KMS-11 (cell line): ENCODE results near the gene MCM7.

Experiments
- H2AFZ ChIP-seq: fragments of 200-600 bp; sonication (generic); 2 replicates; pipeline ENCODE4 v1.6.1; 2016; ENCODE audit warnings: antibody characterized with exemption, mixed run types, low read depth
- H3K27ac ChIP-seq: fragments of 200-600 bp; sonication (generic); 2 replicates; pipeline ENCODE4 v1.6.1; 2016; ENCODE audit warnings: mild to moderate bottlenecking, mixed run types
- H3K27me3 ChIP-seq: fragments of 200-600 bp; sonication (generic); 2 replicates; pipeline ENCODE4 v1.6.1; 2017; ENCODE audit warnings: mild to moderate bottlenecking, low read depth, mixed run types, moderate library complexity; ENCODE audit not compliant: insufficient read depth
- H3K36me3 ChIP-seq: fragments of 200-600 bp; sonication (generic); 2 replicates; pipeline ENCODE4 v1.6.1; 2017; ENCODE audit warnings: mild to moderate bottlenecking, mixed run types; ENCODE audit not compliant: insufficient read depth
- H3K4me1 ChIP-seq: fragments of 200-600 bp; sonication (generic); 2 replicates; pipeline ENCODE4 v1.6.1; 2016; ENCODE audit warnings: mild to moderate bottlenecking, low read depth, mixed run types; ENCODE audit not compliant: poor library complexity, severe bottlenecking
- H3K4me2 ChIP-seq: fragments of 200-600 bp; sonication (generic); 2 replicates; pipeline ENCODE4 v1.7.0; 2016; ENCODE audit warnings: mild to moderate bottlenecking, mixed run types
- H3K4me3 ChIP-seq: fragments of 200-600 bp; sonication (generic); IDR thresholded peaks from 2 replicates; pipeline ENCODE4 v1.6.1; 2017; ENCODE audit warnings: low read depth, low read length, mixed read lengths; ENCODE audit not compliant: insufficient read depth
- H3K79me2 ChIP-seq: fragments of 200-600 bp; sonication (generic); 2 replicates; pipeline ENCODE4 v1.6.1; 2016; ENCODE audit warnings: low read depth, mixed run types; ENCODE audit not compliant: insufficient read depth
- H3K9ac ChIP-seq: fragments of 200-600 bp; sonication (generic); 2 replicates; pipeline ENCODE4 v1.6.1; 2016; ENCODE audit warnings: mild to moderate bottlenecking, mixed run types
- H4K20me1 ChIP-seq: fragments of 200-600 bp; sonication (generic); 2 replicates; pipeline ENCODE4 v1.6.1; 2016; ENCODE audit warnings: mild to moderate bottlenecking, mixed run types; ENCODE audit not compliant: insufficient read depth
- TF ChIP-seq, protein P1 (sequence below): fragments of 200-600 bp; sonication (generic); conservative IDR thresholded peaks from 2 replicates; pipeline ENCODE4 v1.6.1; 2017; ENCODE audit warnings: low read depth, mild to moderate bottlenecking, antibody characterized with exemption, low read length, moderate library complexity, mixed read lengths

The MCM7 gene

DNA sequence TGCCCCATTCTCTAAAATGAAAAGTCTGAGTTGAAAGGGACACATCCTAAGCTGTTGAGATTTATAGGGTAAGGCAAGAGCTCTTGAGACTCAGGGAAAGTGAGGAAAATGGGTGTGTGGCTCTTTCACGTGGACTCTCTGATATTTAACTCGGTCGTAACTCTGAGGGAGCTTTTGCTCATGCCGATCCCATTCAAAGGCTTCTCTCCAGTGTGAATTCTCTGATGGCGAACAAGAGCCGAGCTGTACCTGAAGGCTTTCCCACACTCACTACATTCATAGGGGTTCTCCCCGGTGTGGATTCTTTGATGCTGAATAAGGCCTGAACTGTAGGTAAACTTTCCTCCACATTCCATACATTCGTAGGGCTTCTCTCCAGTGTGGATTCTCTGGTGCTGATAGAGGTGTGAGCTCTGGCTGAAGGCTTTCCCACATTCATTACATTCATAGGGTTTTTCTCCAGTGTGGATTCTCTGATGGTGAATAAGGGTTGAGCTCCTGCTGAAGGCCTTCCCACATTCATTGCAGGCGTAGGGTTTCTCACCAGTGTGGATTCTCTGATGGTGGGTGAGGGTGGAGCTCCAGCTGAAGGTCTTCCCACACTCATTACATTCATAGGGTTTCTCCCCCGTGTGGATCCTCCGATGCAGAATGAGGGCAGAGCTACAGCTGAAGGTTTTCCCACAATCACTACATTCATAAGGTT is 30.0 kb downstream of the MCM7 start:
- Histone ChIP-seq H3K36me3 (peaks cover 26% of the 10 kb centered on the region; the same call in 1 of the 2 replicates), H4K20me1 (no peaks in the 10 kb centered on the region), H3K4me1 (no peaks in the 10 kb centered on the region), H3K4me3 (no peak overlapping the region), H3K79me2 (no peaks in the 10 kb centered on the region), H3K27ac (no peak overlapping the region), H3K9ac (no peak overlapping the region), H3K4me2 (no peak overlapping the region), H3K27me3 (no peaks in the 10 kb centered on the region), H2AFZ (no peak overlapping the region)
- TF ChIP-seq, protein P1, sequence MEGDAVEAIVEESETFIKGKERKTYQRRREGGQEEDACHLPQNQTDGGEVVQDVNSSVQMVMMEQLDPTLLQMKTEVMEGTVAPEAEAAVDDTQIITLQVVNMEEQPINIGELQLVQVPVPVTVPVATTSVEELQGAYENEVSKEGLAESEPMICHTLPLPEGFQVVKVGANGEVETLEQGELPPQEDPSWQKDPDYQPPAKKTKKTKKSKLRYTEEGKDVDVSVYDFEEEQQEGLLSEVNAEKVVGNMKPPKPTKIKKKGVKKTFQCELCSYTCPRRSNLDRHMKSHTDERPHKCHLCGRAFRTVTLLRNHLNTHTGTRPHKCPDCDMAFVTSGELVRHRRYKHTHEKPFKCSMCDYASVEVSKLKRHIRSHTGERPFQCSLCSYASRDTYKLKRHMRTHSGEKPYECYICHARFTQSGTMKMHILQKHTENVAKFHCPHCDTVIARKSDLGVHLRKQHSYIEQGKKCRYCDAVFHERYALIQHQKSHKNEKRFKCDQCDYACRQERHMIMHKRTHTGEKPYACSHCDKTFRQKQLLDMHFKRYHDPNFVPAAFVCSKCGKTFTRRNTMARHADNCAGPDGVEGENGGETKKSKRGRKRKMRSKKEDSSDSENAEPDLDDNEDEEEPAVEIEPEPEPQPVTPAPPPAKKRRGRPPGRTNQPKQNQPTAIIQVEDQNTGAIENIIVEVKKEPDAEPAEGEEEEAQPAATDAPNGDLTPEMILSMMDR = no peak

DNA sequence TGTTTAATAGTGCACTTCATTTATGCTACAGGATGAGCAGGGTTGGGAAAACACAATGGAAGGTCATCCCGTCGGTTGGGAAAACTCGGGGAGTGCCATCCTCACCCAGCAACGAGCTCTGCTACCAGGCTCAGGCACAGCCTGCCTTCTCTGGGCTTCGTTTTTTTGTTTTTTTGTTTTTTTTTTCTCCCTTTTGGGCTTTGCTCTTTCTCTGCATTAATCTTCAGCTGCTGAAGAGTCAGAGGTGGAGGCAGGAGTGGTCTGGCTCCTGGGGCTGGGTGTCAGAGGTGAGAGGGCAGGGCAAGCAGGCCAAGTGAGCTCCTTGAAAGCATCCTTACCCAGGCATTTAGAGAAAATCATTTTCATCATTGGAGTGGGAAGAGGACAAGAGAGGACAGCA is 31.2 kb downstream of the MCM7 start:
- Histone ChIP-seq H3K36me3 (peaks cover 23% of the 10 kb centered on the region; the same call in 1 of the 2 replicates), H3K9ac (no peak overlapping the region), H3K27me3 (no peaks in the 10 kb centered on the region), H3K4me2 (no peak overlapping the region), H2AFZ (no peak overlapping the region), H3K27ac (no peak overlapping the region), H3K4me1 (no peaks in the 10 kb centered on the region), H3K79me2 (no peaks in the 10 kb centered on the region), H4K20me1 (no peaks in the 10 kb centered on the region), H3K4me3 (no peak overlapping the region)
- TF ChIP-seq, protein P1 = no peak

DNA sequence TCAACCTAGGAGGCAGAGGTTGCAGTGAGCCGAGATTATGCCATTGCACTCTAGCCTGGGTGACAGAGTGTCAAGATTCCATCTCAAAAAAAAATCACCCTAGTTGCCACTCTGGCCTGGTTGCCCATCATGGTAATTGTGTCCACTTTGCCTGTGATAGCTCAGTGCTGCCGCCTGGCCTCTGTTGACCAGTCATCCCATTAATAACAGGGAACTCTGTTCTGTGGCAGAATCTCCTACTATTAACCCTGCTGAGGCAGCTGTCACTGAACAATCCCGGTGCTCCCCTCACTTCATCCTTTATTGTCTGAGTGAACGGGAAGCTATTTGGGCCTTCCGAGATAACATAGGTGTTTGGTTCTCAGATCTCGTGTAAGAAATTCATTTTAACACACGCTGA is 34.2 kb downstream of the MCM7 start:
- Histone ChIP-seq H3K4me1 (no peaks in the 10 kb centered on the region), H4K20me1 (no peaks in the 10 kb centered on the region), H3K79me2 (no peaks in the 10 kb centered on the region), H3K27me3 (no peaks in the 10 kb centered on the region), H3K9ac (no peak overlapping the region), H3K36me3 (peaks cover 9% of the 10 kb centered on the region; the same call in 1 of the 2 replicates), H3K4me3 (no peak overlapping the region), H3K27ac (no peak overlapping the region), H3K4me2 (no peak overlapping the region), H2AFZ (no peak overlapping the region)
- TF ChIP-seq, protein P1 = no peak

DNA sequence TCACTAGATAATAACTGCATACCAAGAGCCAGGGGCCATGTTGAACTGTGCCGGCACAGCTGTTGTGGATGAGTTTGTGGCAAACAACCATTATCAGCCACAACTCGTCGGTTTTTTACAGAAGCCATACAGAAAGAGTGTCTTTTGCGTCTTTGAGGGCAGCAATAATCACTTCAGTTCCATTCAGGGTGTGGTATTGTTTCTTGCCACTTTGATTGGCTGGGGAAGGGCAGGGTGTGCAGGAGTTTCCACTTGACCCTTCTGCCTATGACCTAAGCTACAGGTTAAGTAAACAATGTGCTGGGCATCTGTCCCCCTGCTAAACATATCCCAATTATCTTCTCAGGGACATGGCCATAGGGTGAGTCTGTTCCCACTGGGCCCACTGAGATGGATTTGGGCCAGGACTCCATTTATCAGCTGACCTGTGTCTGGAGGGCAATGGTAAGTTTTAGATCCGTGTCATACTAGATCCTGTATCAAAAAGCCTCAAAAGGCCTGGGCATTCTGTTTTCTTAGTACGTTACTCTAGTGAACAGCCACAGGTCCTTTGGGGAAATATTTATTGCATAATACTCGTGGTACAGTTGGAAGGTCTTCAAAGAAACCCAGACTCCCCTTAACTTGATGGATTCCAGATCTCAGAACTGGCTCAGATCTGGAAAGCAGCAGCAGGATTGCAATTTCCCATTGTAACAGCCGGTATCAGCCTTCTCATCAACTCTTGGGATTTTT is 35.6 kb downstream of the MCM7 start:
- no peaks in the 10 kb centered on the region for H4K20me1 ChIP-seq
- H3K36me3 ChIP-seq = peaks cover 4% of the 10 kb centered on the region; the same call in 1 of the 2 replicates
- H3K4me2 ChIP-seq = no peak overlapping the region
- H3K4me1 ChIP-seq = no peaks in the 10 kb centered on the region
- H2AFZ ChIP-seq = no peak overlapping the region
- no peak overlapping the region for H3K9ac ChIP-seq
- TF ChIP-seq, protein P1 = no peak
- no peaks in the 10 kb centered on the region for H3K27me3 ChIP-seq
- no peak overlapping the region for H3K4me3 ChIP-seq
- H3K79me2 ChIP-seq = no peaks in the 10 kb centered on the region
- no peak overlapping the region for H3K27ac ChIP-seq
